ENCODE data around the gene ATG4A.

ATG4A gene, protein sequence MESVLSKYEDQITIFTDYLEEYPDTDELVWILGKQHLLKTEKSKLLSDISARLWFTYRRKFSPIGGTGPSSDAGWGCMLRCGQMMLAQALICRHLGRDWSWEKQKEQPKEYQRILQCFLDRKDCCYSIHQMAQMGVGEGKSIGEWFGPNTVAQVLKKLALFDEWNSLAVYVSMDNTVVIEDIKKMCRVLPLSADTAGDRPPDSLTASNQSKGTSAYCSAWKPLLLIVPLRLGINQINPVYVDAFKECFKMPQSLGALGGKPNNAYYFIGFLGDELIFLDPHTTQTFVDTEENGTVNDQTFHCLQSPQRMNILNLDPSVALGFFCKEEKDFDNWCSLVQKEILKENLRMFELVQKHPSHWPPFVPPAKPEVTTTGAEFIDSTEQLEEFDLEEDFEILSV

DNA sequence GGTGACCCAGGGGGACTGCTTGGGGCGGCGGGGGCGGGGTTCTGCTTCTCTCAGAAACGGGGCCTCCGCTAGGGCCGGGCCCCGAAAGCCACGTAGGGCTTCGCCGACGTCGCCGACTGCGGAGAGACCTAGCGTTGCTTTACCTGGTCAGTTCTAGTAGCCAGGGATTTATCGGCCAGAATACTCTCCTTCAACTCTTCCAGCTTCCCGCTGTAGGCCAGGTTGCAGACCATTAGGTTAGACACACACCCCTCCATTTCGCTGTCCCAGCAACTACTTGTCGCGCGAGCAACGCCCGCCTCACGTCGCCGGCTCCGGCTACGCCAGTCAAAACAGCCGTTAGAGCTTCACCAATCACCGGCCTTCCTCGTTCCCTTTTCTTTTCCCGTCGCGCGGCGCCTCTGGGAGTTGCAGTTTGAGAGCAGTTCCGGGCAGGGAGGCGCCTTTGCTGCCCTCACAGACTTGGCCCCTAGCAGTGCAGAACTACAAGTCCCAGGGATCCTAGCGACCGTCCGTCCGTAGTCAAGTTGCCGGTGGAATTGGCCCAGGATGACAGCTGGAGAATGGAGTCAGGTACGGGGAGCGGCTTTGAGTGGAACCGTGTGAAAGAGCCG is at the start of gene ATG4A, which contains the start of gene PSMD10:
Gene ATG4A, plus strand, starts transcription at position 515 of the 614 bp plus-strand sequence. Its CDS starts 49 bp downstream, at position 564.
Gene PSMD10, minus strand, starts transcription at position 279 of the 614 bp plus-strand sequence. Its CDS starts 22 bp downstream, at position 257.
- peak; percentile 97 for DNase-seq

DNA sequence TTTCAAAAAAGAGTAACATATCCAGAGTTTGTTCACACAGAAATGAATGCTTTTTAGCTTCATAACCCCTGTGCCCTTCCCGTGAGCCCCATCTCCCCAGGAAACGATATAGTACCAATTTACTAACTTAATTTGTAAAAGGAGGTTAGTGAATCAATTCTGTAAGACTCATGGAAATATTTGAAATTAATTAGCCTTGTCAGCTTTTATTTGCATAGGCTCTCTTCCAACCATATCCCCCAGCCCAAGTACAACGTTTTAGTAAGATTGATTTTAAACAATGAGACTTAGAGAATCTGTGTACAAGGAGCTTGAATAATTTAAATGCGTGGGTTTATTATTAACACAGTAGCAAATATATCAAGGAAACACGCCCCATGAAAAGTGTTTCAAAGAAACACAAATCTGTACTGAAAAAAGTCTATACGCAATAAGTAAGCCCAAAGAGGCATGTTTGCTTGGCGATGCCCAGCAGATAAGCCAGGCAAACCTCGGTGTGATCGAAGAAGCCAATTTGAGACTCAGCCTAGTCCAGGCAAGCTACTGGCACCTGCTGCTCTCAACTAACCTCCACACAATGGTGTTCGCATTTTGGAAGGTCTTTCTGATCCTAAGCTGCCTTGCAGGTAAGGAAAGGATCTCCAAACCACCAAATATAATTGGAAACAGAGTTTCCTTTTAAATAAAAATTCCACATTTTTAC is 46.9 kb upstream of the ATG4A start, which contains the start of gene VSIG1:
Gene VSIG1, plus strand, starts transcription at position 512 of the 703 bp plus-strand sequence. Its CDS starts 66 bp downstream, at position 578.
- DNase-seq: peak in 1 of 2 experiments; percentile 16

DNA sequence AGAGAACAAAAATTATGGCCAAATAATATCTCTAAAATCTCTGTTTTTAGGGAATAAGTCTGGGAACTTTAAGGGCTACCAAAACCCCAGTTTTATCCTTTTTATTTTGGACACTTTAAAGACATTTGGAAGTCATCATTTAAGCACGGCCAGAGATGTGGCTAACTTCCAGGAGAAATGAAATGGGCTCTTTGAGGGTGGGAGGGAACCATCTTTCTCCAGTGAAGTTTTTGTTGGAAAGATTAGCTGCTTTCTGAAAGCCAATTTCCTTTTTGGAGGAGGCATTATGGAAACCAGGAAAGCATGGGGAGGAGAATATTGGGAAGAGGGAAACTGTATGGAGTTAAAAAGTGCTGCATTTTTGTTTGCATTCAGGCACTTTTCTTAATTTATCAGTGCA is 41.9 kb upstream of the ATG4A start:
- DNase-seq: no peak

DNA sequence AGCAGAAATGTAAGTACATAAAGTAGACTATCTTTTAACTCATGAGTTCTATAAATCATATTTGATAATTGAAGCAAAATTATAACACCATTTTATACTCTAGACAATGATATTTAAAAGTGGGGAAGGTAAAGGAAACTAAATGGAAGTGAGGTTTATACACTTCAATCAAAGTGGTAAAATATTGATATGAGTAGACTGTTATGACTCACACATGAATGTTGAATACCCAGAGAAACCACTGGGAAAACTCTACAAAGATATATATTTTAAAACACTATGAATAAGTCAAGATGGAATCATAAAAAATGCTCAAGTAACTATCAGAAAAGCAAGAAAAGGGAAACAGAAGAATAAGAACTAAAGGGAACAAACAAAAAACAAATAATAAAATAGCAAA is 38.4 kb upstream of the ATG4A start:
- DNase-seq: no peak

DNA sequence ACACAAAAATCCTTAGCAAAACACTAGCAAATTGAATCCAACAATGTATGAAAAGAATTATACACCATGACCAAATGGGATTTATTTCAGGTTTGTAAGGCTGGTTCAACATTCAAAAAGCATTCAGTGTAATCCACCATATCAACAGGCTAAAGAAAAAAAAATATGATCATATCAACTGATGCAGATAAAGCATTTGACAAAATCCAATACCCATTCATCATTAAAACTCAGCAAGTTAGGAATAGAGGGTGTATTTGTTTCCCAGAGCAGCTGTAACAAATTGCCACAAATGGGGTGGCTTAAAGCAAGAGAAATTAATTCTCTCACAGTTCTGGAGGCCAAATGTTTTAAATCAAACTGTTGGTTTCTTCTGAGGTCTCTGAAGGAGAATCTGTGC is 36.0 kb upstream of the ATG4A start:
- DNase-seq: no peak

DNA sequence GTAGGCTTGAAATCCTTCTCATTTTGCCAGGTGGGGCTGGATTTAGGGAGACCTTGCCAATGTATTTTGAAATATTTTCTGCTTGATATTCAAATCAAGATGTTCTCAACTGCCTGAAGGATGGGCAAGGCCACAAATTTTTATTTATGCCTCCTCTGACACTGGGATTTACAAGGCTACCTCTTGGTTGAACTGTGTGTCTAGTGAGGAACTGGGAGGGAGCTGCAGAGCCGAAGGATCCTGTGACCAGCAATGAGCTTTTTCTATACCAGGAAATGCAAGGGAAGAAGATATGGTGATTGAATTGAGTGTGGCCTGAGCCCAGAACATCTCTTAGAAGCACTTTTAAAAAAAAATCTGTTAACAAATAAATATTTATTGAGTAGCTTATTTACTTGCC is 31.8 kb upstream of the ATG4A start:
- DNase-seq: no peak

DNA sequence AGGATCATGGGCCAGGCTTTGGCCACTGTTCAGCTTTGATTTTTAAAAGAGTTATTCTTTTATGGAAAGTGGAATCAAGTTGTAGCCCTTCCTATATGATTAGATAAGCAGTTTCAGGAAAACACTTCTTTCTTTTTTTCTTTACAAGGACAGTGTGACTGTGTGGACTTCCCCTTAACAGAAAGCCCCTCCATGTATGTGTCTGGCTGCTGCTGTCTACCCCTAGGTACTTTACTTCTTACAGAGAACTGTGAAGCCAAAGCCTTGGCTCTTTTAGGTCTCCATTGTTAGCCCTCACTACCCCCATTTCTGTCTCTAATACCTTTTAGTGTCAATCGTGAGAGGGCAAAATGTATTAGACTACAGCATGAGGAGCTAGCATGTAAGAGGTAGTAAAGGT is 27.6 kb upstream of the ATG4A start:
- DNase-seq: no peak

DNA sequence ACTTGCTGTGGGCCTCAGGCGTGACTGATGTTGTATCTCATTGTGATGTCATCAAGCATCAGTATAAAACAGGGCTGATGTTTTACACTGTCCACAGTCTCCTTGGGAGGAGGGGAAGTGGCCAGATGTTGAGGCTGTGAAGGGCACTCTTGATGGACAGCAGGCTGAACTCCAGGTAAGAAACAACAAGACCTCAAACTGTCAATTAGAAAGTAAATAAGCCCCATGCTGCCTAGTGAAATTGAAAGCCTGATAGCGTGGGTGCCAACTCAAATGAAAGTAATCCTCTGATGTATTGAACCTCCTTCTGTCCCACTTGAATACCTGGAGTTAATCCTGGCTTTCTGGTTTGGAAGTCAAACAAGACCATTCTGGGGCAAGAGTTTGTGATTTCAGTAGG is 27.0 kb upstream of the ATG4A start:
- DNase-seq: no peak

DNA sequence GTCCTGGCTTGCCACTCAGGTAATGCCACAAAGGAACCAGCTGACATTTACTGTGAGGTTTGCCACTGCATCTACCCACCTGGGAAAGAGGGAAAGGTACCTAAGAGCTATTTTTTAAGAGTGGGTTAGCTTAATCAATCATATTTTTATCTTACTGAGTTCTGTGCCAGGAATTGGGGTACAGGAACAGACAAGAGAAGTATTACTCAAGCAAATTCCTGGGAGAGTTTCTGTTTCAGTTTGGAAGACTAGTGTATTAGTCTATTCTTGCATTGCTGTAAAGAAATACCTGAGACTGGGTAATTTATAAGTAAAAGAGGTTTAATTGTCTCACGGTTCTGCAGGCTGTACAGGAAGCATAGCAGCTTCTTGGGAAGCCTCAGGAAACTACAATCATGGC is 23.5 kb upstream of the ATG4A start:
- no peak for DNase-seq

DNA sequence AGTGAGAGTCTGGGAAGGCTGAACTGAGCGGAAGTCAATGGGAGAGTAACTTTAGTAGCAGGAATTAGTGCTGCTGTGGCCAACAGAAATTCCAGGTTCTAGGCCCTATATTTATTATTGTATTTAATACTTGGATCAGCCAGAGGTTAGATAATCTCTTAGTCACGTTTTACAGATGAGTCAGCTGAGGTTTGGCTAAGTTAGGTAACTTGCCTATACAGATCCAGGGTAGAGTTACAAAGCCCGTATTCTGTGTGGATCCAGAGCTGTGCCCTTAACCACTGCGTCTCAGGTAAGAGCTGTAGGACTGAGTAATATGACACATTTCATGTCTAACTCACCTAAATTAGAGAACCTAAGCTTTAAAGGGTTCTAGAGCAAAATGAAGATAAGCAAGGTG is 20.7 kb upstream of the ATG4A start:
- DNase-seq: no peak

DNA sequence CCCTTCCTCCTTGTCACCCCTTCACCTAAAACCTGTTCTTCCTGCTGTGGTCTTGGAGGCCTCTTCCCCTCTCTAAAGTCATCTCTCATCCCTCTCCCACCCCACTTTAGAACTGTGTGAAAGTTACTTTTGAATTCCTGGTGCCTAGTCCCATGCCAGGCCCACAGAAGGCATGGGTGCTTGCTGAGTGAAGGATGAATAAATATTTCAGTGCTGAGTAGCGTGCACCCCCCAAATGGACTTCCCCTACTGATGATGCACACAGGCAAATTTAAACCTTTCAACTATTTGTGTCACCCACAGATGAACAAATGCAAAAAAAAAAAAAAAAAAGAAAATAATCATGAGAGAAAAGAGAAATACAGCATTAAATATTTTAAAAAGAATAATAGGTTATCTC is 20.0 kb upstream of the ATG4A start:
- no peak for DNase-seq

DNA sequence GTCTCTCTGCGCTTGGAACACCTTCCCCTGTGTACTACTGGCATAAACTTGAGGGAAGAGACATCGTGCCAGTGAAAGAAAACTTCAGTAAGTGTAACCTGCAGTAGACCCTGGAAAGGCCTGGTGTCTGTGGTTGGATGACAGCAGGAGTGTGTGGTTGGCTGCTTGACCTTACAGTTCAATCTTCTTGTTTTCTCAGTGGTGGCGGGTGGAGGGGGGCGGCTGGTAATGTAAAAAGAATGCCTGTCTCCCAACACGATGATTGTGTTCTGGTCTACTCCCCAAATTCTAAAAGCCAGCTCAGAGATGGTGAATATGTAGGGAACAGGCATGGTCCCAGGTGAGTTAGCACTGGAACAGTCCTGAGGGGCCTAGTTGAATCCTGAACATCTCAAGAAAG is 18.8 kb upstream of the ATG4A start:
- no peak for DNase-seq

DNA sequence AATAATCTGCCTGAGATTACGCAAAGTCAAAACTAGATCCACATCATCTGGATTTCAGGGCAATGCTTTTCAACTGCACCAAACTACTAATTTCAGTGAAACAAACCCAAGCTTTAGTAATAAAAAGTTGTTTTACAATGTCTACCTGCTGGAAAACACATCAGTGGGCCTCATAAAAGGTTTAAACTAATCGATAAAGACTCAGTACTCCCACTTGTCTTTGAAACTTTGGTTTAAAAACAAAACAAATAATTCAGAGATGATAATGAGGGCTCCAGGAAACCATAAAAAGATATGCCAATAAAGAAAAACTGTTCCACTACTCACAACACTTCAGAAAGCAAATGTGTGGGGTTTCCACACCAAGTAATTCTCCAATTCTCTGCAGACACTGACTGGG is 10.5 kb upstream of the ATG4A start:
- DNase-seq: no peak

DNA sequence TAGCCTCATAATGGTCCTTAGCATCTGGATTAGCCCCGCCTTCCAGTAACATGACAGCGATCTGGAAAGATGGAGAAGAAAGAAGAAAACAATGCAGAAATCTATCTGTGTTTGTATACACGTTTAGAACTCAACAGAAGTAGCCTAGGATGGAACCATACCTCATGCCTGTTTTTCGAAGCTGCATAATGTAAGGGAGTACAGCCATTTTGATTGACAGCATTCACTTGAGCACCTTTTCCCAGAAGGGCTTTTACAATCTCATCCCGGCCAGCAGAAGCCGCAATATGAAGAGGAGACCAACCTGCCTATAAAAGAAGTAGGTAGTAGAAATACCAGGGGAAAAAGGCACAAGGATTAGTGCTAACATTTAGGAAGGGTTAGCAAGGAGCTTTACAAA is 3.8 kb upstream of the ATG4A start:
- no peak for DNase-seq

DNA sequence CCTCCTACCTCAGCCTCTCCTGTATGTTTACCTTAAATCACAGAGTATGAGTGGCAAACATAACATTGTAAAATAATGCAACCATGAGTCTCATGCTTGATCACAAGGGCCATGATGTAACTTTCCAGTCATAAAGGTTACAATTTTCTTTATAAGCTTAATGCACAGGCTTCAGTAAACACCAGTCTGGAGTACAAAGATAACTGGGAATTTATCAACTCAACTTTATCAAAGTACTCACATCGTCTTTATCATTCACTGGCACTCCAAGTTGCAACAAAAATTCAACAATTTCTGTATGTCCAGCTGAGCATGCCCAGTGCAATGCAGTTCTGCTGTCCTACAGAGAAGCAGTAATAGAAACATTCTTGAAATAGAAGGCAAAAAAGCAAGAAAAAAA is 3.1 kb upstream of the ATG4A start:
- DNase-seq: no peak

DNA sequence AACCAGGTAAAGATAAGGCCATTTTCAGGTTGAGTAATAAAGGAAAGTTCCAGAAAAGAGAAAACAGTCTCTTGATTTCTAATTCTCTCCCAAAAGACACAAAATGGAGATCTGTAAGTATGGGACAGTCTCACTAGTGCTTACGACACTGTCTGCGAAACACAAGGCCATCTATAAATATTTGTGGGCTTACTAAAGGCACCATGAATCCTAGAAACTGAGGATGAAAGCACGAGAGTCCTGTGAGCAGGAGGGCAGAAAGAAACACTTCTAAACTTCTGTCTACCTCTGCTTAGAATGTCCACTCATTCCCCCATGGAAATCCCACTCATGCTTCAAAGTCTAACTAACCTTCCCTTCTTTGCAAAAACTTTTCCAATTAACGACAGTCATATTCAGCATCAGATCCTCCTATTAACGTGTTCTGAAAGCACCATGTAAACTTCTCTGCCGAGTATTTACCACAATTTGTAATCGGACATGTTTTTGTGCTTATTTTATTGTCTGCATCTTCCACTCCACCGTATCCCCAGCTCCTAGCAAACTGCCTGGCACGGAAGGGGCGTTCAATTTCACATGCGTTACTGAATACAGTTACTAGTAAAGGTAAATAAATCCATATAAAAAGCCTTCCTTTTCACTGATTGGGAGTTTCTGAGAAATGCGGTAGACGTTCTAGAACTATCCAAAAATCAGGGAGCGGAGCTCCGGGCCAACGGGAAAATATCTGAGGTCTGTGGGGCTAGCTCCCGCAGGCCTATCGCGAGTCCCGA is 901 bp upstream of the ATG4A start:
- no peak for DNase-seq

DNA sequence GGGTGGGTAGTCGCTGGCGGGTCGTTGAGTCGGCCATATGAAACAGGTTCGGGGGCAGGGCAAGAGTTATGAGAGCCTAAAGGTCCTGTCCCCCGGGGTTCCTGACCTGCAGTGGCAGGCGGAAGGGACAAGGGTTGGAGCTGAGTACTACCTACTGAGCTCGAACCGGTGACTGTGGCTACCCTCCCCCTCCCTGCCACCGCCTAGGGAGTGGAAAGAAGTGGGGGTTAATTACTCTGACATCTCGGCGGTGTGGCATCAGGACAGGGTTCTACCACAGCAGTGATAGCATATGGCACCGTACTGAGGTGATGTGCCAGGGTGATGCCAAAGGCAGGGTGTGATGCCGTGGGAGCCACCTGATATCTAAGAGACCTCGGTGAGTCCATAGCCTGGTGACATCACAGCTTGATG is 307 bp downstream of the ATG4A start:
- peak in 1 of 2 experiments; percentile 55 for DNase-seq

DNA sequence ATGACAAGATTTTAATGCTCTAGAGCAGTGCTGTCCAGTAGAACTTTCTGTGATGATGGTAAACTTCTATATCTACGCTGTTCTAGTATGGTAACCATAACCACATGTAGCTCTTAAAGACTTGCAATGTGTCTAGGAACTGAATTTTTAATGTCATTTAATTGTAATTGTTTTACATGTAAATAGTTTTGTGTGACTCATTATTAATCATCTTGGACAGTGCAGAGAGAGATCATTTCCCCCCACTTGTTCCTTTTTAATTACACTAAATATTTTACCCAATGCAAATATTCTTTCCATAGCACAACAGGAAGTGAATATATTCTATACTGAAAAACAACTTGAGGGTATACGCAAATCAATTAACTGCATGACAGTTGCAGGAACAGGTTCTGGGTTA is 5.8 kb downstream of the ATG4A start:
- no peak for DNase-seq

DNA sequence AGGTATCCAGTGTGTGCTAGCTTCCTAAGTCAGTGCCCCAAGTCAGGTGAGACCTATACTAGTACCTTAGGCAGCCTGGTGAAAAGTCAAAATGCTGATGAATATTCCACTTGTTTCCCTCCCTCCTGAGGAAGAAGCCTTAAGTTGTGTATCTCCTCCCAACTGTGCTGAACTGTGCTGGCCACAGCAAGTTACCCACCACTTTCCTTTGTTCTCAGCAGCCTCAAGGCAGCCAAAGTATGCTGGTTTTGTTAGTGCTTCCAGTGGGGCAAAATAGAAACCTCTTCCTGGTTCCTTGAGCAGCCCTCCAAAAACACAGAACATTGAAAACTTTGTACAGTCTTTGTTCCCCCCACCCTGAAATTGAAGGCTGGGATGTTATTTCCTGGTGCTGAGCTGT is 13.9 kb downstream of the ATG4A start:
- DNase-seq: no peak

DNA sequence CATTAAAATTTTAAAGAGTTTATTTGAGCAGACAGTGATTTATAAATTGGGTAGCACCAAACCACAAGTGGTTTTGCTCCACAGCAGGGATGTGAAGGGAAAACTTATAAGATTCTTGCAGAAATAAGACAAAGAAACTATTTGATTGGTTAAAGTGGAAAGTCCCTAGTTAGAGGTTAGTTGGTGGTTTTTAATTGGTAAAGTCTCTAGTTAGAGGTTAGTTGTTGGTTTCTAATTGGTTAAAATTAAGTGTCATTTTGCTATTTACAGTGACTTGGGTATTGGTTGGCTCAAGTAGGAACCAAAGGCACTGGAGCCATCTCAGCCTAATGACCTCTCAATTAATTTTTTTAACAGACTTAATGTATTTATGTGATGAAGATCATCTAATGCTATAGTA is 23.0 kb downstream of the ATG4A start:
- no peak for DNase-seq

DNA sequence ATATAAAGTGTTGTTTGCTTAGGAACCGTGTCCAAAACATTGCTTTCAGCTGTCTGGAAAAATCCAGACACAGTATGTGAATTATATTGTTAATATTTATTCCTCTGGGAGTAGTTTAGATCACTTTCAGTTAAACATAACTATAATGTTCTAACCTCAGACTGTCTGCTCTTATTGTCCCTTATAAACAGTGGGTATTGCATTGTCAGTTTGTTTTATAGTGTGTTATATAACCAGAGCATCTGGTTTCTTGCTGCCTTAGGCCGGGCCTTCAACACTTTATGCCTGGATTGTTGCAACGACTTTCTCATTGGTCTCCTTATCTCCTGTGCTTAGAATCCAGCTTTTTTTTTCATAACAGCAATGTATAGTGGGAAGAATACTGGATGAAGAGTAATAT is 26.4 kb downstream of the ATG4A start:
- DNase-seq: no peak

DNA sequence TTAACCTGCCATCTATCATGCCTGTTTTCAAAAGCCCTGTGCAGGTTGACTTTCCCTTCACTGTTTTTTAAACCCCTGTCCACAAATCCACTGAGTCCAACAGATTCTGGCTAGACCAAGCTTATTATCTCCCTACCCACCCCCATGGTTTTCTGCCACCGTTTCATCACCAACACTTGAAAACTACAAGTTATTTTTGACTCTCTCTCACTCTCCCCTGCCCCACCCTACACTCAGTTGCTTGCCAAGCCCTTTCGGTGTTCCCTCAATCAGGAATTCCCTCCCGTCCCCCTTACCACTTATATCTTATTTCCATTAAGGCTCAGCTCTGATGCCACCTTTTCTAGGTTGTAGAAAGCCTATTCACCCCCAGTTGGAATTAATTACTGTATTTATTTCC is 29.7 kb downstream of the ATG4A start:
- no peak for DNase-seq

DNA sequence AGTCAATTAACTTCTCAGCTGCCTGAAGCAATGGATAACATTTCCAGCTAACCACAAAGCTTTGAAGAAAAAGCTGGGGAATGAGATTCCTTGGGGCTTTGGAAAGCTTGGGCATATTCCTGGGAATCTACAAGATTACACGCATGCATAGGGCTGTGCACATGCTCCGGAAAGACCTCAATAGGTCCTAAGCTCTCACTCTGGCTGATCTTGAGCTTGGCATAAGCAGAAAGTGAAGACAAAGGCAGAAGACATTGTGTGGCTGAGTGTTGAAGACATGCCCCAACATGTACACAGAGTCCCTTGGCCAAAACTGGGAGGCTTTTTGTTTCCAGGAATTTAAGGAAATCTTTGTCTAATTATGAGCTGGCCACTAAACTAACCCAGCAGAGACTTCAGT is 31.2 kb downstream of the ATG4A start:
- no peak for DNase-seq

Data from NCI-H526 (cell line).